Fibroblast of the conjunctiva (primary cell): ENCODE results near the gene VPS13A.
"Not testable (repeated sequence)": the region's sequence is repeated elsewhere in the genome, so short reads cannot be mapped to it uniquely, and the experiment has no call there.

ENCODE experiments used
- DNase-seq: peaks from one replicate; pipeline ENCODE4 v3.0.0-alpha.2; 2010; ENCODE audit warnings: low read depth

VPS13A gene

GRCh38 chr9:77424993-77425392 lies 247.7 kb downstream of the VPS13A start:
- no peak for DNase-seq

DNA sequence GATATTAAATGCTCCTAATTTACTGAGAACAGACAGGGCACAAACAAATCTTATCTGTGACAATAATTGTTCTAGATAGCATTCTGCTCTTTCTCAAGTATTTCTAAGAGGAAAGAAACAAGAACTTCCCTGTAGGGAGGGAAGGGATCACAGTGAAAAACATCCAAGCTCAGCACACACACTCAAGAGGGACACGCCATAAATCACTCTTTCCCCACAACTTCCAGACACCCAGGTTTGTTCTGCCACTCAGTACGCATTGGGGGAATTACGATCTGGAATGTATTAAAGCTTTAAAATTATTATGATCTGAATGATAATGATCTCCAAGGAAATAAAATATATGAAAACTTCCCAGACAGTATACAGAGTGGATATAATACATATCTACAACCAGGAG lies 249.4 kb downstream of the VPS13A start:
- DNase-seq = no peak

GRCh38 chr9:77427256-77427927 lies 250.1 kb downstream of the VPS13A start:
- DNase-seq = no peak

- no peak for DNase-seq
These were observed 252.6 kb downstream of the VPS13A start for GRCh38 chr9:77429928-77430327.

GRCh38 chr9:77432053-77432452 lies 254.7 kb downstream of the VPS13A start:
- DNase-seq = no peak

- DNase-seq = peak; percentile 68
These were observed 256.5 kb downstream of the VPS13A start for GRCh38 chr9:77433675-77434445.

- no peak for DNase-seq
These were observed 257.9 kb downstream of the VPS13A start for GRCh38 chr9:77435277-77435676.

GRCh38 chr9:77435688-77436087 lies 258.4 kb downstream of the VPS13A start:
- DNase-seq = no peak

- no peak for DNase-seq
These were observed 261.3 kb downstream of the VPS13A start for GRCh38 chr9:77438653-77439052.

GRCh38 chr9:77440057-77440456 lies 262.7 kb downstream of the VPS13A start:
- DNase-seq = no peak

DNA sequence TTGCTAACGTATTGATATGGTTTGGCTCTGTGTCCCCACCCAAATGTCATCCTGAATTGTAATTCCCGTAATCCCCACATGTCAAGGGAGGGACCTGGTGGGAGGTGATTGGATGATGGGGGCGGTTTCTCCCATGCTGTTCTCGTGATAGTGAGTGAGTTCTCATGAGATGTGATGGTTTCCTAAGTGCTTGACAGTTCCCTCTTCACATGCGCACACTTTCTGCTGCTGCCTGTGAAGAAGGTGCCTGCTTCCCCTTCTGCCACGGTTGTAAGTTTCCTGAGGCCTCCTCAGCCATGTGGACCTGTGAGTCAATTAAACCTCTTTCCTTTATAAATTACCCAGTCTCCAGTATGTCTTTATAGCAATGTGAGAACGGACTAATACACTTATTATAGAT lies 263.8 kb downstream of the VPS13A start:
- DNase-seq = not testable (repeated sequence)

- no peak for DNase-seq
These were observed 265.1 kb downstream of the VPS13A start for GRCh38 chr9:77442436-77442835.

DNA sequence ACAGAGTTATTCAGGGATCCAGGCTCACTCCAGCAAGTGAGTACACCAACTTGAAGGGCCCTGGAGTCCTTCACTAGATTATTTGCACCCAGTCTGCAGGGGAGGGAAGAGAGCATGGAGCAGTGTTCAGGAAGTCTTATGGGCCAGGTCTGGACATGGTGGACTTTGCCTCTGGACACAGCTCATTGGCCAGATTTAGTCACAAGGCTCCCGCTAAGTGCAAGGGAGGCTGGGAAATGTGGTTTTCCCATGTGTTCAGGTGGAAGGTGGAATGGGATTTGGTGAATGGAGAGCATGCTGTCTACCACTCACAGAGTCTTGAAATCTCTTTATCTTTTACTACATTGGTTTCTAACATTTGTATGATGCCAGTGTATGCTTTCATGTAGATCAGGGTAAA lies 270.3 kb downstream of the VPS13A start:
- DNase-seq = no peak

DNA sequence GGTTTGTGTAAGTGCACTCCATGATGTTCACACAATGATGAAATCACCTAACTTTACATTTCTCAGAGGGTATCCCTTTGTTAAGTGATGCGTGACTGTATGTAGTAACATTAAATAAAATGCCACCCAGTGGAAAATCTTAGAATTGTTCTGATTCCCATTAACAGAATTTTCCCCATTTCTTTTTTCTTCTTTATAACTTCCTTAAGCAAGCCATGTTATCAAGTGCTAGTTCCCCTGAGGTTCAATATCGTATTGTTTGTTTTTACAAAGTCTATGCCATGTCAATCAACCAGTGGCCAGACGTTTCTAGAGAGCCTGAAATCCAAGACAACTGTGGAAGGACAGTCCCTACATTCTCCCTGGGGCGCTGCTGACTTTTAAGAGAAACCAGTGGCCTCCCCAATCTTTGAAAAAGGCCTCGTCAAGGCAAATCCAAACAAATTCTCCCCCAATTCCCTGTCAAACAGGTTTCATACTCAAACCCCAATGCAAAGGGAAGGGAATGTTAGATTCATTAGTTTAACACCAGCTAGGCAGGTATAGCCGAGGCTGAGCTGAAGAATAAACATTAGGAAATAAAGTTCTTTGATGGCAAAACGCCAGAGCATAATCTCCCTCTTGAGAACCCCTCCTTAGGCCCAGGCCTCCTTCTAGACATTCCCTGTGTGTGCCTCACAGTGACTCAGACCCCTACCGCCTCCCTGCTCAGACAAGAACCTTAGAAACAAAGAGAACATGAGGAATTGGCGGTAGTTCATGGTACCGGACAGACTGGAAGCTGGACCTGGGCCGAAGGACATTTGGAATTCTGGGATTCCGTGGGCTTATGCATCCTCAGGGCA lies 272.1 kb downstream of the VPS13A start:
- no peak for DNase-seq

DNA sequence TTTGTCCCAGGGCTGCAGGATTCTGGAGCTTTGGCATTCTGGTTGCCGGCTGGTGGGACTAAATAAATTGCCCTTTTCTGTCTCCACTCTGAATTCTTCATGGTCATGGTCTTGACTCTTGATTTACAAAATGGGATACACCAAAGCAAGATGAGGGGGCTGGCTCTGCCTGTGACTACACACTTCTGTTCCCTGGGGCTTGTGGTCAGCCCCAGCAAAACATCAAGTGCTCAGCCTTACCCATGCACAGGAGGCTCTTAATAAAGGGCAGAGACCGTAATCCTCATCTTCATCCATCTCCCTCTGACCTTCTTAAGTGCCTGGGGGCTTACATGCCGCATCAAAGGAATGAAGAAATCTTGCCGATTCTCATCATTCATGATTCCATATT lies 272.7 kb downstream of the VPS13A start:
- DNase-seq = no peak

DNA sequence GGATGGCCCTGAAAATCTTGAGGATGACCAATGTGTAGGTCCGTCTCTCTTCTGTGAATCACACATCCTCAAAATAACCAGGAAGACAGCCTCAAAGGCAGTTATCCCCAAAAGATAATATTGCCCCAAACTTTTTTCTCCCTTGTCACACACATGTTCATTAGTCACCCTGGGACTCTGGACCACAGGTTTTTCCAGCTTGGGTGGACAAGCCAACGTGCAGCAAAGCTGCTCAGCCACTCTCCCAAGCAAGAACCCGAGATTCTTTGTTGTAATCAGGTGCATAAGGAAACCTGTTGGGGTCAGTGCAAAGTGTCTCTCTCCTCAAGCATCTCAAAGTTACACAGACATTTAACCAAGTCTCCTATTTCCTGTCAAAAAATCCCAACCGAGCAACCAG lies 274.2 kb downstream of the VPS13A start:
- no peak for DNase-seq

DNA sequence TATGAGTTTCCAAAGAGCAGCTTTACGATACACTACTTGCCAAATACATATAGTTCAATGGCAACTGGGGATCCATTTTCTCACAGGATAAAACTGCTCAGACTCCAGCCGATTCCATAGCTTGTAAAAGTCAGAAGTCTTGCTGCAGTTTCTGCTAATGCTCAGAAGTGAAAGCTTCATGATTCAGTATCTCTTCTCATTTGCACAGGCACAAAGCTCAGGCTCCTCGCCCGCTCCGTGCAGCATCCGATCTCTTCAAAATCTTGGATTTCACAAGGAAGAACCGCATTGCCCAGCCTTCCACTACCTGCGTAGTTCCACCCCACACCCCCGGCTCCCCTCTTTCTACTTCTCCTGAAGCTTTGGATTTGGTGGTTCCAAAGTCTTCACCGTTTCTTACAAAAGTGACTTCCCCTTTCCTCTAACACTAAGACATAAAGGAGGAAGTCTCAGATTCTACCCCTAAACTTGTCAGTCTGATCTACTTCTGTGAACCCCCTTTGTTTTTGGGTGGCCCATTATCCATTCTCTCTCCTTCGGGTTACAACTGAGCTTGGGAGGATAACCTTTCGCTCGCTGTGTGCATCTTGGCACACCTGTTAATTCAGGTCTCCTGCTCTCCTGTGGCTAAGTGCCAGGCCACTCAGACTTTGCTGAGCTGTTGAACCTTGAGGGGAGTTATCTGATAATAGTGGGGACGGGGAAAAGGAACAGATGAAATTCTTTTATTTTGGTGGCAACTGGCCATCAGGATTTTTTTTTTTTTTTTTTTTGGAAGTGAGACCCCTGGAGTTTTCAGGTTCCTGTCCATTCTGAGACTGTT lies 276.7 kb downstream of the VPS13A start:
- no peak for DNase-seq

DNA sequence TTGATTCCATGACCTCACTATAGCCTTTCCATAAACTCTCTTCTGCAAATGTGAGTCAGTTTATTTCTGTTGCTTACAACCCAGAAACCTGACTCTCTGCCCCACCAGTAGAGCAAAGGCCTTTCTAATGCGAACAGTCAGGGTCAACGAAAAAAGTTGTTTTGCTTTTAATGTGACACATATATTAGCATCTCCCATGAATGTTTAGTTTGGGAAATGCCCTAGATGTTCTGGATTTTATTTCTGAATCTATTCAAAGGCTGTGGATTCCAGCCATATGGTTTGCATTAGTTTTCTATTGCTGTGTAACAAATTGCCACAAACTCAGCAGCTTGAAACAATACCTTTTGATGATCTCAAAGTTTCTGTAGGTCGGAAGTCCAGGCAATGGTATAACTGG lies 277.3 kb downstream of the VPS13A start:
- peak; percentile 72 for DNase-seq

DNA sequence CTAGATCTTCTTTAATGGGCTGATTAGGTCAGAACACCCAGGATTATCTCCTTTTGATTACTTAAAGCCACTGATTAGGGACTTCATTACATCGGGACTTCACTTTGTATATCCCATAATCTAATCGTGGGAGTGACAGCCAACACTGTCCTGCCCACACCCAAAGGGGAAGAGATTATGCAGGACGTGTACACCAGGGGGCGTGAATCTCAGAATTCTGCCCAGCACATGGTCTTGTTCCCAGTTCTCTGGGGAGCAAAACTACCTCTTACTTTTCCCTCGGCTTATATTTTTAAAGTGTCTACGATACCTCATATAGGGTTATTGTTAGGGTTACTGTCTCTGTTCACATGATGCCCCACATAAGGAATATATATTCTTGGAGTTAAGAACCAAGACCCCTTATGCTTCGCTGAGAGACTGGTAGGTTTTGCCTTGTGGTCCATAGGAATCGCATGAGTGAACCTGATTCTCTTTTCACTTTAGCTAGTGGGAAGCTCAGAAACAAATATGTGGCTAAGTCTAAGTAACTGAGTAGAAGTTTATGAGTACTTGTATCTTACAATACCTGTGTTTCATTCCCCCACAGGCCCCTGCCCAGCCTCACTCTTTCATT lies 278.1 kb downstream of the VPS13A start:
- no peak for DNase-seq

DNA sequence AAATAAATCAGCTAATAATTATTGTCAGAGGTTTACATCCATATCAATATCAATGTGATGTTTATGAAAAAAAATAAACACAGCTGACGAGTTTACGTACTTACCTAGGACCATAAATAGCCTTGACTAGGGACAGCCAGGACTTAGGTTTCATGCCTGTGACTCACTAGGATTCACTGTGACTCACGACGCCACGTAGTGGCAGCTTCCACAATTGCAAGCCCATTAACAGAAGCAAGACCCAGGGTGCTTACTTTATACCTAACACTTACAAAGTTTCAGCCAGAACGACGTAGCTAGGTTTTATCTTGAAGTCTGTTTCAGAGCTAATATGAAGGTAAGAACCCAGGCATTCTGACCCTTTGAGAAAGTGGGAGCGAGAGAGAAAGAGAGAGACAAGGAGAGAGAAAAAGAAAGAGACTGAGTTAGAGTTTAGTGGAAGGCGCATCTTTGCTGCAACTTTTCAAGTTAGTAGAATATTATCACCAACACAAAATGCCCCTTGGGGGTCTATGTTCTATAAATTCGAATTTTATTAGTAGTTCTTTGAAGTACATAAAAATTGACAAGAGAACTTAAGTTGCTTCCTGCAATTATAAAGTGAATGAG lies 279.6 kb downstream of the VPS13A start:
- peak; percentile 84 for DNase-seq
